GM18858 (cell line): ENCODE data around the gene VENTX.
"Not testable (repeated sequence)": the region's sequence is repeated elsewhere in the genome, so short reads cannot be mapped to it uniquely, and the experiment has no call there.

Experiments
- ATAC-seq: cut with Tn5 transposase; IDR thresholded peaks from one replicate; pipeline ENCODE4 v1.9.1; 2021; ENCODE audit not compliant: unreplicated experiment

The VENTX gene

DNA sequence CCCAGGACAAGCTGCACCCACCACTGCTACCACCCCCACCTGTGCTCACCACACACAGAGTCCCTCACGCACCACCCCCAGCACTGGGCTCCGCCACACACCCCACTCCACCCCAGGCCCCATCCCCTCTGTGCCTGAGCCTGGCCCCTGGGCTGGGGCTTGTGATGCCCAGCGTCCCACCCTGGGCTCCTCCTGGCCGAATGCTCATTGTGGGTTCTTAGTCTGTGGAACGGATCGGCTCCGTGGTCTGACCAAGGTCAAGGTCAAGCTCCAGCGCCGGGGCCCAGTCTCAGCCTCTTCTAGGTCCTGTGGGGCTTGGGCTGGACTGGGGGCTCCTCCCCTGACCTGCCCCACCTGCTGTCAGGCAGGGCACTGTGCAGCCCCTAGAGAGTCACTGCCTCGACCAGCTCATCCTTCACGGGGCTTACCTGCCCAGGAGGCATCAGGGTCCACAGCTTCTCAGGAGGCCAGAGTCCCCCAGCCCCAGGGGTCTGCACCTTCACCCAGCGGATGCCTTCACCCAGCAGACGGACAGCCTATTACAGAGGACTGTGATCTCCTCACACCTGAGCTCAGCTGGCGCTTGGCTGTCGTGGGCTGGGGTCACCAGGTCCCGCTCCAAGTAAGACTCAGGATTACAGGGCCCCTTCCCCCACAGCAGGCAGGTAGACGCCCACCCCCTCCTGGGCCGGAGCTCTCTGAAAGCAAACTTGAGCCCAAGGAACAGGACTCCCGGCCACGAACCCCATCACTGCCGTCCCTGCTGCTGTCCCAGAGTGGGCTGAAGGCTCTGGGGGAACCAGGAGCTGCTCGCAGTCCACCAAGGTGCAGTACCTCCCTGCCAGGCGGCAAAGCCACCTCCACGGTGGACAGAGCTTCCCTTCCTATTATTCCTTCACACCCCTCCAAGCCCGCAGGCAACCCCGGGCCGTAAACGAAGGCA, 22.9 kb upstream of the VENTX start:
- no peak for ATAC-seq

DNA sequence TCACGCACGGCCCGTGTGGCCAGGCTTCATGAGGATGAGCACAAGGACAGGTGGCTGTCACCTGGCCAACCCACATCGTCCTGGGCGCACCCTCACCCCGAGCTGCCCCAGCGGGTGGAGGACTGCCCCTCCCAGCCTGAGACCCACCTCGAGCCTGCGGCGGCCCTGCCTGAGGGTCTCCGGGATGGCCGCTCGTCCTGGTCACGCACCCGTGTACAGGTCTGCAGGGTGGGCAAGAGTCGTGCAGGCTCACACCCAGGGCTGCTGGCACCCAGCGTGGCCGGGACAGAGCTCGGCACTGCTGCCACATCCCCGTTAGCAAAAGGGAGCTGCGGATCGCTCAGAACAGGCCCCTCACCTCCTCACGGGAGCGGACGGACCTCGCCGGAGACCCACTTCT, 22.1 kb upstream of the VENTX start:
- ATAC-seq = no peak

DNA sequence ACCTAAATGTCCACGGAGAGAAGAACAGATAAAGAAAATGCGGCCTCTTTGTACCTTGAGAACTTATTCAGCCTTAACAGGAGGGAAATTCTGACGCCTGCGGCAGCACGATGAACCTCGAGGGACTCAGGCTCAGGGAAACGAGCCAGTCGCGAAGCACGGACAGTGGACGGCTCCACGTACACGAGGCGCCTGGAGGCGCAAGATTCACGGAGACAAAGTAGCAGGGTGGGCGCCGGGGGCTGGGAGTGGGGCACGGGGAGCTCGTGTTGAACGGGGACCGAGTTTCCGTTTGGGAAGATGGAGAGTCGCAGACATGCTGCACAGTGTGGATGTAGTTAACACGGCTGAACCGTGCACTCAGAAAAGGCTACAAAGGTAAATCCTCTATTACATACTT, 20.9 kb upstream of the VENTX start:
- no peak for ATAC-seq

DNA sequence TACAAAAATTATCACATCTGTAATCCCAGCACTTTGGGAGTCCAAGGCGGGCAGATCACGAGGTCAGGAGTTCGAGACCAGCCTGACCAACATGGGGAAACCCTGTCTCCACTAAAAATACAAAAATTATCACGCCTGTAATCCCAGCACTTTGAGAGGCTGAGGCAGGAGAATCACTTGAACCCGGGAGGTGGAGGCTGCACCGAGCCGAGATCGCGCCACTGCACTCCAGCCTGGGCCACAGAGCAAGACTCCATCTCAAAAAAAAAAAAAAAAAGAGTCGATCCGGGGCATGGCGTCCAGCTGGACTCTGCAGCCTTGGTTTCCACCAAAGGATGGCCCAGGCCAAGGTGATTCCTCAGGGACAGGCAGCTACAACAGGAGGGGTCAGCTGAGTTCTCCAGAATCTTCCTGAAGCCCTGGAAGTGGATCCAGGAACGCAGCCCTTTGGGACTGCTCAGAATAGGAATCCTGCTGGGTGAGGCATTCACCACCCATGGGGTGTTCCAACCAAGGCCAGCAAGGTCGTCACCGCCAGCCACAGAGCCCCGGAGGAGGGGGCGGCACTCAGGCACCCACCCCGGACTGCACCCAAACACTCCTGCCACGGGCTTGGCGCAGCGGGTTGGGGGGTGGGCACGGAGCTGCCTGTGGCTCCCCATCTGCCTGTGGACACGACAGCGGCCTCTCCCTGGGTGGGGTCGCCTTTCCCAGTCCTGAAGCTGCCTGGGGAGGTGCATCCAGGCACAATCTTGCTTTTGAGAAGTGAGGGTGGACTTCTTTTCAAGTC, 19.7 kb upstream of the VENTX start:
- ATAC-seq = no peak

DNA sequence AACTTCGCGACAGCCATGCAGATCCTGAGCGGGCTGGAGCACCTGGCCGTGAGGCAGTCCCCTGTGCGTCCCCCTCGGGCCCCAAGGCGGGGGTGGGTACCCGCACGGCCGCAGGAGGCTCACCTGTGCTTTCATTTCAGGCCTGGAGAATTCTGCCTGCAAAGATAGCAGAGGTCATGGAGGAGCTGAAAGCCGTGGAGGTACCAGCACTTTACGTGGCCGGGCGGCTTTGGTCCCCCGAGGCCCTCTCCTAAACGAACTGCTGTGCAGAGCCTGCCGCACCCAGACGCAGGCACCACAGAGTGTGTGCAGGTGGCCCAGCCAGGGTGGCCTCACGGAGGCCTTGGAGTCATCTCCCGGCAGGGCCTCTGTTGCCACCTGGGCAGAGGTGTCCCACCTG, 18.8 kb upstream of the VENTX start:
- no peak for ATAC-seq

DNA sequence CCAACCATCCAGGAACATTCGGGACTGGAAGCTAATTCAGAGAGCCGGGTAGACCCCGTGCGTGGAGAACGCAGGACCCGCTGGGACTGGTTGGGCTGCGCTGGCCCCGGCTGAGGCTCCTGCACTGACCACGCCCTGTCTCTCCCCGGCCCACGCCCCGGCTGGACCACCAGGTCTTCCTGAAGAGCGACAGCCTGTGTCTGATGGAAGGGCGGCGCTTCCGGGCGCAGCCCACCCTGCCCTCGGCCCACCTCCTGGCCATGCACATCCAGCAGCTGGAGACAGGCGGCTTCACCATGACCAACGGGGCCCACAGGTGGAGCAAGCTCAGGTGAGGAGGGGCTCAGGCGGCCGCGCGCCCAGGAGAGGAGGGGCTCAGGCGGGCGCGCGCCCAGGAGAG, 17.9 kb upstream of the VENTX start:
- ATAC-seq = no peak

DNA sequence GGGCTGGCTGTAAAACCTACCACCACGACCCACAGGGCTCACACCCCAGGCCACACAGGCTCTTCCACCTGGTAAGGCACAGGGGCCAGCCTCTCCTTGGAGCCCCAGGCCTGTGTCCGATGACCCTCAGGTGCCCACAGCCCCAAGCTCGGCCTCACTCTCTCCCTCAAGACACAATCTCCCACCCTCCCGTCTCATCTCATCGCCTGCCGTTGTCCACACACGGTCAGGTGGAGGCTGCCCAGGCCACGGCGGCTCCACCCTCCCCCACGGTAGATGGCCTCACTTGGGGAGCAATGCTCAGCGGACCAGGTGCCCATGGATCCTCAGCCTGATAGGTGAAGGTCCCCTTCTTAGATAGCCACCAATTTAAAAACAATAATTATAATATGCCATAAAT, 16.3 kb upstream of the VENTX start:
- no peak for ATAC-seq

DNA sequence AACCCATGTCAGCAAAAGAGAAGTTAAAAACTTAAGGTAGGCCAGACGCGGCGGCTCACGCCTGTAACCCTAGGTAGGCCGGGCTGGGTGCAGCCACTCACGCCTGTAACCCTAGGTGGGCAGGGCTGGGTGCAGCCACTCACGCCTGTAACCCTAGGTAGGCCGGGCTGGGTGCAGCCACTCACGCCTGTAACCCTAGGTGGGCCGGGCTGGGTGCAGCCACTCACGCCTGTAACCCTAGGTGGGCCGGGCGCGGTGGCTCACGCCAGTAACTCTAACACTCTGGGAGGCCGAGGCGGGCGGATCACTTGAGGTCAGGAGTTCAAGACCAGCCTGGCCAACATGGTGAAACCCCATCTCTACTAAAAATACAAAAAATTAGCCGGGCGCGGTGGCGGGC, 15.9 kb upstream of the VENTX start:
- not testable (repeated sequence) for ATAC-seq

DNA sequence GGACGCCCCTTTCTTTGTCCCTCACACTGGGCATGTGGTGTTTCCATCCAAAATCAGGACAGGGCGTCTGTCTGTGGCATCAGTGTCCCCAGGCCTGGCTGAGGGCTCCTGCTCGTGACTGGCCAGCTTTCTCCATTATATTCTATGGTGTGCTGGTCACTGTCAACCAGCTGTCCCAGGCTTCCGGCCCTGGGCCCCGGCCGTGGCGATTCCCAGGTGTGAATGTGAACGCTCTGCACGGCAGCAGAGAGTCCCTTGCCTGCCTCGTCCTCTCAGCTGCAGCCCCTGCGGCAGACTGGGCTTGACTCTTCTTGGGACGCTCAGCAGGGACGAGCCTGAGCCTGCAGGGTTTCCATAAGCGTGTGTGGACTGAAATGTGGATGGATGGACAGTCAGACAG, 13.6 kb upstream of the VENTX start:
- no peak for ATAC-seq

DNA sequence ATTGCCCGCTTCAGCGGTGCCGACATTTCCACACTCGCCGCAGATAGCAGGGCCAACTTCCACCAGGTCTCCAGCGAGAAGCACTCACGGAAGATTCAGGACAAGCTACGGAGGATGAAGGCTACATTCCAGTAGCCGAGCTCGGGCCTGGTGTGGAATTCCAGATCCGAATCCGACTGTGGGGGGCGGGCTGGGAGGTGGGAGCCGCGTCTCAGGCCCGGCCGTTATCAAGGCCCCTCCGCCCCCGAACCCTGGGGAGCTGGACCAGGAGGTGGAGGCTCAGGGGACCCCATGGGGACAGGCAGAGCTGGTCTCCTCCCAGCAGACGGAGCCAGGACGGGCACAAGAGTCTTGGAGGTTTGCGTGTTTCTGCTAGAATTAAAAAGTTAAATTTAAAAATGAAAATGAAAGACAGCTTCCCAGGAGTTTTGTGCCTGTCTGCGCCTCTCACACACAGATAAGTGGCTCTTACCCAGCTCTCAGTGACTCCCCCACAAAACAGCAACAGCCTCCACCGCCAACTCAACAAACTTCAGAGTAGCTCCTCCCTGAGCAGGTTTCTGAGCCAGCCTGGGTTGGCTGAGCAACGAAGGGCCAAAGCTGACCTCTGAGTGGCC, 12.8 kb upstream of the VENTX start:
- ATAC-seq = no peak

DNA sequence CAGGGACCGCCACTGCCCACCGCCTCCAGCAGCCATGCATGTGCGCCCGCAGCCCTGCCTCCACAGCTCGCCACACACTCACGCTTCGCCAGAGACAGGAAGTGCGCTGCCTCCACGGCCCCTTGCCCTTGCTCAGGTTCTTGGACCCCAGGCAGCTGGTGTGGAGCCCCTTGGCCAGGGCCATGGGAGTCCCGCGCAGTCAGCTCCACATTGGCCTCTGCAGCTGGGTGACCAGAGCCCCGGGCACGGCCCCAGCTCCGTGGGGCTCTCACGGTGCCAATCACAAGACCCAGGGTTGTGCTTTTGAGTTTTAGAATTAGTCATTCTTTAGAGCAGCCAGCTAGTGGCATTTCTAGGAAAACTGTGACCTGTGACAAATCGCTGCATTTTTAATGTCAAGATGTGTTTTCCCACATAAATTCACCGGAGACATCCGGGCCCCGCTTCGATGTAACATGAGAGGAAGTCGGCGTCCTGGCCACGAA, 11.9 kb upstream of the VENTX start:
- no peak for ATAC-seq

DNA sequence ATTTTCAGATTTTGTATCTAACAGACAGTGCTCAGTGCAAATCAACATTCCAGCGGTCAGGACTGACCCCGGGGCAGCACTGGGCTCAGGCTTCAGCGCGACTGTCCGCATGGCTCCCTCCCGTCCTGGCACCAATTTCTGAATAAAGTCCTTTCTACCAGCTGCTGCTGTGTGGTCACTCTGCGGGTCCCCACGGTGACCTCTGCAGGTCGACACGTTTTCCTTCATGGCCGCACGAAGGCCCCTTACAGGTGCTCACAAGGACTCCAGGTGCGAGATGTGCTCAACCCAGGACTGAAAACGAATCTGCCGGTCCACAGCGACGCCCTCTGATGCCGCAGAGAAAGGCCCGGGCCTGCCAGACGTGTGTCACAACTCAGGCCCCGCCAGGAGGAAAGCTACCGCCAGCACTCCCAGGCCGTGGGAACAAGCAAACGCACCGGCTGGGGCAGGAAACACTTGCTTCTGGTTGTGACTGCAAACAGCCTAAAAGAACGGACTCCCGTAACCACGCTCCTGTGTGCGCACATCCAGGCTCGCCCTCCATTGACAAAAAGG, 11.3 kb upstream of the VENTX start:
- ATAC-seq = no peak

DNA sequence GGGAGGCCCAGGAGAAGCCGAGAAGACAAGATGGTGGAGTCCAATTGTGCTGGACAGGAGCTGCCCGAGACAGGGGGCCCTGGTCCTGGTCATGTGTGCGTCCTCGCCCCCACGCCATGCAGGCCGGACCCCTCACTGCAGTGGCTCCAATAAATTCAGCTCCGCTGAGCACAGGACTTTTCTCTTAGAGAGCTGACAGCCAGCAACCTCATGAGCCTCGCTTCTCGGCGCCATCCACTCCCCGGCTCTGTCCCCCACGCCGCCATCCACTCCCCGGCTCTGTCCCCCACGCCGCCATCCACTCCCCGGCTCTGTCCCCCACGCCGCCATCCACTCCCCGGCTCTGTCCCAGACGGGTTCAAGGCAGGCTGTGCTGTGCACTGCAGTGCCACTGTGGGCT, 10.4 kb upstream of the VENTX start:
- ATAC-seq = no peak

DNA sequence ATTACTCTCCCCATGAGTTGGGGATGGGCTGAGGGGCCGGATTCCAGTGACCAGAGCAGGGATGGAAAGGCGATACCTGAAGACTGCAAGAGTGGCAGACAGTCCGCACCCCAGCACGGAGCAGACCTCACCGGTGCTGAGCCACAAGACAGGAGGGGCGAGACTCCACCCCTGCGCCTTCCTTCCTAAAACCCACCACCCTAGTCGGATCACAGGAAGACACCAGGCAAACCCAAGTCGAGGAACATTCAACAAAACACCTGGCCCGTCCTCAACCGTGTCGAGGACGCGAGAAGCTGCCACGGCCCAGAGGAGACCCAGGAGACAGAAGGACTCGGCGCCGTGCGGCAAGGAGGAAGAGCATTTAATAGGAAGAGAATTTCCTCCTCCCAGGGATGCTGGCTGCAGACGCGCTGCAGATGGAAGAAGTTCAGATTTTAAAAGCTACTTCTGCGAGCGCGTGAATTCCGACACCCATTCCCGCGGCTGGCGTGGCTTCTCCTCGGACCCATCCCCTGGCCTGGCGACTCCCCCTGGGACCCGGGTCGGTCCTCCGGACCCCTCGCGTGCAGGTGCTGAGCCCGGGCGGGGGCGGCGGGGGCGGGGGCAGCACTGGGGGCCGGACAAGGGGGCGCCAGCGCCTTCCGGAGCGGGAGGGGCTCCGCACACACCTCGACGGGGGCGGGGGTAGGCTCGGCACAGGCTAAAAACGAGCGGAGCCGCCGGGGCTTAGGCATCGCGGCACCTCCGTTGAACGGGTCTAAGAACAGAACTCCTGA, 8.2 kb upstream of the VENTX start:
- ATAC-seq = no peak

DNA sequence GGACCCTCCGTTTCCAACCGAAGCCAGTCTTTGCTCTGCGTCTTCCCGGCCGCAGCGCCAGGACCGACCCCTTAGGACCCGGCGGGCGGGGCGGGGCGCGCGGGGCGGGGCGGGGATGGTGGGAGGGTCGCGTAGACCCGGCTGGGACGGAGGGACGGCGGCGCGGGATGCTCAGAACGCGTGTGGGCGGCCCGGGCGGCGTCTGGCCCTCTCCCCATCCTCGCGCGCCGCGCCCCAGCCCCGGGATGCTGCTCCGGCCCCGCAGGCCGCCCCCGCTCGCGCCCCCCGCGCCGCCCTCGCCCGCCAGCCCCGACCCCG, 7.7 kb upstream of the VENTX start, which contains the start of gene UTF1:
TSS of gene UTF1 (plus strand) at position 174 of the 318 bp plus-strand sequence. CDS start at position 246, 72 bp downstream.
- ATAC-seq = no peak

DNA sequence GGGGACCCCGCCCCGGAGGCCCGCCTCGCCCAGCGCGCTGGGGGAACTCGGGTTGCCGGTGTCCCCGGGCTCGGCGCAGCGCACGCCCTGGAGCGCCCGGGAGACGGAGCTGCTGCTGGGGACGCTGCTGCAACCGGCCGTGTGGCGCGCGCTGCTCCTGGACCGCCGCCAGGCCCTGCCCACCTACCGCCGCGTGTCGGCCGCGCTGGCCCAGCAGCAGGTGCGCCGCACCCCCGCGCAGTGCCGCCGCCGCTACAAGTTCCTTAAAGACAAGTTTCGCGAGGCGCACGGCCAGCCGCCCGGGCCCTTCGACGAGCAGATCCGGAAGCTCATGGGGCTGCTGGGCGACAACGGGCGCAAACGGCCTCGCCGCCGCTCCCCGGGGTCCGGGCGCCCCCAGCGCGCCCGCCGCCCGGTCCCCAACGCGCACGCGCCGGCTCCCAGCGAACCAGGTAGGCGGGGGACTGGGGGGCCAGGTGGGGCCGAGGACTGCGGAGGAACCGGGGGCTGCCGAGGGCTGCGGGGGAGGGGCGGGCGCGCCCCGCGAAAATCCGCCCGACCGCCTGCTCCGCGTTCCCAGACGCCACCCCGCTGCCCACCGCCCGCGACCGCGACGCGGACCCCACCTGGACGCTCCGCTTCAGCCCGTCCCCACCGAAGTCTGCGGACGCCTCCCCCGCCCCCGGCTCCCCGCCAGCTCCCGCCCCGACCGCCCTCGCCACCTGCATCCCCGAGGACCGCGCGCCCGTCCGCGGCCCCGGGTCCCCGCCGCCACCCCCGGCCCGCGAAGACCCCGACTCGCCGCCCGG, 7.1 kb upstream of the VENTX start:
- no peak for ATAC-seq

DNA sequence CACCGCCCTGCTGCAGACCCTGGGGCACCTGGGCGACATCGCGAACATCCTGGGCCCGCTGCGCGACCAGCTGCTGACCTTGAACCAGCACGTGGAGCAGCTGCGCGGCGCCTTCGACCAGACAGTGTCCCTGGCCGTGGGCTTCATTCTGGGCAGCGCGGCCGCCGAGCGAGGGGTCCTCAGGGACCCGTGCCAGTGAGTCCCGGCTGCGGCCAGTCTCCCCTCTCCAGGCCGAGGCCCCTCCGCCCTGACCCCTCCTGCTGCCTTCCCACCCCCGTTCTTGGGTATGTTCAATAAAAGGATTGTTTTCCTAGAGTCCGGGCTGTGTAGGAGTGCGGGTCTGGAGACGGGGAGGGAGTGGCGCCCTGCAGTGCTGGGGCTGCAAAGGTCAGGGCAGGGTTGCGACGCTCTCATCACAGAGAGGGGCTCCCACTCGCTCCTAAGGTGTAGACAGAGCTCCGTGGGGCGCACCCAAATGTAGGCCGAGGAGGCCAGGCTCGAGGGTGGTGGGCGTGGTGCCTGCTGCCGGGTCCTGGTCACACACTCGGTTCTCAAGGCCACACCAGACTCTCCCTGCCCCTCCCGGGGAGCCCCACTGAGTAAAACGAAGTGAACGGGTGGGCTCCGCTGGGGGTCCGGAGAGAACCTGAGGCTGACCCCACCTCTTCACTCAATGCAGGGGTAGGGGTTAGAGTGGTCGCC, 6.3 kb upstream of the VENTX start:
- no peak for ATAC-seq

DNA sequence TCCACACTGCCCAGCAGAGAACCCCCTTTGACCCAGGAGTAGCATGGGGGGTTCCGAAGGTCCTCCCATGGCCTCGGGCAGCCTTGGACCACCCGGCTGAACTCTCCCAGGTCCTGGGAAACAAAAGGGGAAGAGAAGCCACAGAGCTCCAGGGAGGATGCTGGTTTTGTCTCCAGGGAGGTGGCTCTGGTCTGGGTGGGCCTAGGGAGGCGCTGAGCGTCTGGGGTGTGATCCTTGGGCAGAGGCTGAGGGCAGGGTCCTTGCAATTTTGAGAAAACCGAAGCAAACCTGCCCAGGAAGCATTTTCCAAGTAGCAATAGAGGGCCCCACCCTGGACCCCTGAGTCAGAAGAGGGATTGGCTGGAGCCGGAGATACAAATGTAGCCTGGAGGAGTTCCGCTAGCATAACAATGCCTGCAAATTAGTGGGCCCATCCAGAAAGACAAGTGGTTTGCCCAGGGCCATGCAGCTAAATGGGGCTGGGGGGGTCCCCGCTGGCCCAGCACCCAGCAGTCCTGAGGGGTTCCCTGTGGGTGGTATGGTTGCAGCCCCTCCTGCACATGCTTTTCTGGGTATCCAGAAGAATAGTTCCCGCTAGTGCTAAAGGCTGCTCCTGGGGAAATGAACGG, 5.6 kb upstream of the VENTX start:
- no peak for ATAC-seq

DNA sequence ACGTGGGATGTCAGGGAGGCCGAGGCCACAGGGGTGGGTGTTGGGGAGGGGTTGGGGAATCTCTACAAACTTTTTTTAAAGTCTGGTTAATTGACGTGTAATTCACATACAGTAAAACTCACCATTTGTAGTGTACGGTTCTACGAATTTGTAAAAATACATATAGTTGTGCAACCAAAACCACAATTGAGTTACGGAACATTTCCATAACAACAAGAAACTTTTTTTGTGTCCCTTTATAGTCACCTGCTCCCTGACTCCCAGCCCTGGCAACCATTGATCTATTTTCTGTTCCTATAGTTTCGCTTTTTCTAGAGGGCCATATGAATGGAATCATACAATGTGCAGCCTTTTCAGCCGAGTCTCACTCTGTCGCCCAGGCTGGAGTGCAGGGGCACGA, 2.9 kb upstream of the VENTX start:
- ATAC-seq = not testable (repeated sequence)
